Nephron (organoid): ENCODE data around the gene PYGB.

Experiments used
- H3K27ac Mint-ChIP-seq, 3 experiments: 2 replicates each; pipeline ENCODE4 v1.8.0; 2020; ENCODE audit warnings: mixed read lengths in 3 of 3, mild to moderate bottlenecking in 2 of 3, moderate library complexity in 1 of 3
- H3K27me3 Mint-ChIP-seq: 2 replicates; pipeline ENCODE4 v1.8.0; 2021; ENCODE audit warnings: low read depth, mild to moderate bottlenecking, moderate library complexity, mixed read lengths
- H3K36me3 Mint-ChIP-seq: 2 replicates; pipeline ENCODE4 v1.8.0; 2020; ENCODE audit warnings: low read depth, mixed read lengths
- H3K4me1 Mint-ChIP-seq: 2 replicates; pipeline ENCODE4 v1.8.0; 2020; ENCODE audit warnings: mixed read lengths
- H3K4me3 Mint-ChIP-seq, 3 experiments: 2 replicates each; pipeline ENCODE4 v1.8.0; 2020; ENCODE audit warnings: mild to moderate bottlenecking in 3 of 3, mixed read lengths in 3 of 3, moderate library complexity in 2 of 3
- H3K9me3 Mint-ChIP-seq: 2 replicates; pipeline ENCODE4 v1.8.0; 2020; ENCODE audit warnings: mixed read lengths
- TF ChIP-seq, protein P1 (sequence below), 3 experiments: fragments of 200-600 bp; sonication (generic); IDR thresholded peaks; one replicate each; pipeline ENCODE4 v1.5.0; 2021; ENCODE audit warnings: antibody characterized with exemption in 3 of 3; ENCODE audit not compliant: unreplicated experiment in 3 of 3

The PYGB gene

GRCh38 chr20:25323496-25324246 is 75.8 kb downstream of the PYGB start:
- Mint-ChIP-seq H3K4me3 (no peak overlapping the region), H3K27ac (peak overlapping the region in 1 of 3 experiments; percentile 34), H3K36me3 (peaks cover 24% of the 10 kb centered on the region), H3K4me1 (no peaks in the 10 kb centered on the region), H3K27me3 (no peaks in the 10 kb centered on the region), H3K9me3 (no peaks in the 10 kb centered on the region)
- TF ChIP-seq, protein P1, sequence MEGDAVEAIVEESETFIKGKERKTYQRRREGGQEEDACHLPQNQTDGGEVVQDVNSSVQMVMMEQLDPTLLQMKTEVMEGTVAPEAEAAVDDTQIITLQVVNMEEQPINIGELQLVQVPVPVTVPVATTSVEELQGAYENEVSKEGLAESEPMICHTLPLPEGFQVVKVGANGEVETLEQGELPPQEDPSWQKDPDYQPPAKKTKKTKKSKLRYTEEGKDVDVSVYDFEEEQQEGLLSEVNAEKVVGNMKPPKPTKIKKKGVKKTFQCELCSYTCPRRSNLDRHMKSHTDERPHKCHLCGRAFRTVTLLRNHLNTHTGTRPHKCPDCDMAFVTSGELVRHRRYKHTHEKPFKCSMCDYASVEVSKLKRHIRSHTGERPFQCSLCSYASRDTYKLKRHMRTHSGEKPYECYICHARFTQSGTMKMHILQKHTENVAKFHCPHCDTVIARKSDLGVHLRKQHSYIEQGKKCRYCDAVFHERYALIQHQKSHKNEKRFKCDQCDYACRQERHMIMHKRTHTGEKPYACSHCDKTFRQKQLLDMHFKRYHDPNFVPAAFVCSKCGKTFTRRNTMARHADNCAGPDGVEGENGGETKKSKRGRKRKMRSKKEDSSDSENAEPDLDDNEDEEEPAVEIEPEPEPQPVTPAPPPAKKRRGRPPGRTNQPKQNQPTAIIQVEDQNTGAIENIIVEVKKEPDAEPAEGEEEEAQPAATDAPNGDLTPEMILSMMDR (IDR thresholded peaks at IDR 0.05; ENCODE audit: unreplicated experiment in 3 of 3): no peak

- no peak overlapping the region for H3K27ac Mint-ChIP-seq
- H3K4me3 Mint-ChIP-seq: no peak overlapping the region
- peaks cover 29% of the 10 kb centered on the region for H3K36me3 Mint-ChIP-seq
- H3K9me3 Mint-ChIP-seq: peaks cover 2% of the 10 kb centered on the region
- H3K27me3 Mint-ChIP-seq: no peaks in the 10 kb centered on the region
- TF ChIP-seq, protein P1 (IDR thresholded peaks at IDR 0.05; ENCODE audit: unreplicated experiment in 3 of 3): no peak
- H3K4me1 Mint-ChIP-seq: no peaks in the 10 kb centered on the region
Observed at GRCh38 chr20:25324412-25324811, 76.5 kb downstream of the PYGB start.

DNA sequence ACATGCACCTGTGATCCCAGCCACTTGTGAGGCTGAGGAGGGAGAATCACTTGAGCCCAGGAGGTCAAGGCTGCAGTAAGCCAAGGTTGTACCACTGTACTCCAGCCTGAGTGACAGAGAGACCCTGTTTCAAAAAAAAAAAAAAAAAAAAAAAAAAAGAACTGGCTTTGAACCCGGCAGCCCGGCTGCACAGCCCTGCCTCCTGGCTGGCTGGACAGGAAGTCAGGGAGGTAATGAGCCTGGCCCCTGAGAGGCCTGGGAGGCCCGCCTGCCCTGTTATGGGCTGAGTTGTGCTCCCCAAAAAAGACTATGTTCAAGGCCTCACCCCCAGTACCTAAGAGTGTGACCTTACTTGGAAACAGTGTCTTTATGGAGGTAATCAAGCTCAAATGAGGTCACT is 77.2 kb downstream of the PYGB start:
- Mint-ChIP-seq H3K36me3 (peaks cover 36% of the 10 kb centered on the region), H3K27ac (no peak overlapping the region), H3K4me3 (no peak overlapping the region), H3K9me3 (peaks cover 8% of the 10 kb centered on the region), H3K4me1 (no peaks in the 10 kb centered on the region), H3K27me3 (no peaks in the 10 kb centered on the region)
- TF ChIP-seq, protein P1 (IDR thresholded peaks at IDR 0.05; ENCODE audit: unreplicated experiment in 3 of 3): no peak

DNA sequence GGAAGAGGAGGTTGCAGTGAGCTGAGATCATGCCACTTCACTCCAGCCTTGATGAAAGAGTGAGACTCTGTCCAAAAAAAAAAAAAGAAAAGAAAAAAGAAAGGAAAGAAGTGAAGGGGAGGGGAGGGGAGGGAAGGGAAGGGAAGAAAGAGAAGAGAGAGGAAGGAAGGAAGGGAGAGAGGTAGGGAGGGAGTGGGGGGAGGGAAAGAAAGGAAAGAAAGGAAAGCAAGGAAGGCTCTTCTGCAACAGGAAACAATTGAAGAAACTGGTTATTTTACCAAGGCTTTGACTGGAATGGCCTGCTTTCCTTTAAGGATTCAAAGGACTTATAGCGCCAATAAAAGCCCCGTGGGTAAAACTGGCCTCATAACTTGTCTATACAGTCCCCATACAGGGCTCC is 78.1 kb downstream of the PYGB start:
- Mint-ChIP-seq H3K9me3 (peaks cover 11% of the 10 kb centered on the region), H3K27ac (no peak overlapping the region), H3K4me1 (no peaks in the 10 kb centered on the region), H3K27me3 (no peaks in the 10 kb centered on the region), H3K4me3 (no peak overlapping the region), H3K36me3 (peaks cover 38% of the 10 kb centered on the region)
- TF ChIP-seq, protein P1 (IDR thresholded peaks at IDR 0.05; ENCODE audit: unreplicated experiment in 3 of 3): no peak

- Mint-ChIP-seq H3K4me3 (no peak overlapping the region), H3K27me3 (no peaks in the 10 kb centered on the region), H3K36me3 (peaks cover 38% of the 10 kb centered on the region), H3K27ac (peak overlapping the region in 1 of 3 experiments; percentile 24), H3K4me1 (no peaks in the 10 kb centered on the region), H3K9me3 (peaks cover 18% of the 10 kb centered on the region)
- TF ChIP-seq, protein P1 (IDR thresholded peaks at IDR 0.05; ENCODE audit: unreplicated experiment in 3 of 3): no peak
Observed at GRCh38 chr20:25327521-25328235, 79.8 kb downstream of the PYGB start.
